Measurements from ENCODE around the gene TGFB3. TPM values are rescaled to one million over a fixed set of nuclear protein-coding genes. Genes with fewer than 3 reads are reported as not detected.
A peak's percentile ranks its signal among the peaks of the same experiment; 100 is the strongest.
"Not testable (repeated sequence)": the region's sequence is repeated elsewhere in the genome, so short reads cannot be mapped to it uniquely, and the experiment has no call there.

TGFB3 gene
- total RNA-seq, 1 donor from 2014 or later, result not detected

DNA sequence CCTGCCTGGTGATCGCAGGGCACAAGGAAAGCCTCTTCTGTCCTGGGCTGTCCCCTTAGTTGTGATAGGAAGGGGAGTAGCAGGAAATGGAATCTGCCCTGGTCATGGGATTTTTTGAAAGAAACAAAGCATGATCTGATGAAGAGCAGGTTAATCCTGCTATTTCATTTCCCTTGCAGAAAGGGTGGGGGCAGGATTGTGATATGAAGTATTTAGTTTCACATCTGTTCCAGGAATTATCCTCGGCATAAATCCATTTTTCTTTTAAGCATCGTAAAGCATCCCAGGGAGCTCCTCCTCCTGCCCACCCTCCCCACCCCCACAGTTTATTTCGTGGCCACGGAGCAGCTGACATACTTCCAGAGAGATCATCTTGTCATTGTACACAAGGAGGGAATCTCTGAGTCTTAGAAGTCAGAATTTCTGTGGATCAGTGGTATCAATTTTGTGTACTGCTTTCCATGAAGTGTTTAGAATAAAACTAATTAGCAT, 53.1 kb downstream of the TGFB3 start:
- Histone ChIP-seq H3K9me3 (ENCODE audit: low read depth) (no peaks in the 10 kb centered on the region), H3F3A (ENCODE audit: low read depth) (no peaks in the 10 kb centered on the region), H3K4me1 (peaks cover 5% of the 10 kb centered on the region), H2AFZ (replicated peaks) (no peak overlapping the region), H3K4me2 (no peak overlapping the region), H4K20me1 (ENCODE audit: low read depth) (peaks cover 4% of the 10 kb centered on the region), H3K36me3 (no peaks in the 10 kb centered on the region), H3K27ac (no peak overlapping the region), H3K79me2 (ENCODE audit: low read depth) (no peaks in the 10 kb centered on the region), H3K4me3 (no peak overlapping the region), H3K27me3 (no peaks in the 10 kb centered on the region), H3K9ac (no peak overlapping the region)
- no peaks in the 10 kb centered on the region for H3K27me3 Mint-ChIP-seq (ENCODE audit: insufficient read depth, low read depth)
- H3K9me3 Mint-ChIP-seq, result peaks cover 6% of the 10 kb centered on the region
- no peak for TF ChIP-seq EZH2 (IDR thresholded peaks at IDR 0.05)
- TF ChIP-seq EZH2phosphoT487 (IDR thresholded peaks at IDR 0.05), result no peak
- TF ChIP-seq, protein P1, sequence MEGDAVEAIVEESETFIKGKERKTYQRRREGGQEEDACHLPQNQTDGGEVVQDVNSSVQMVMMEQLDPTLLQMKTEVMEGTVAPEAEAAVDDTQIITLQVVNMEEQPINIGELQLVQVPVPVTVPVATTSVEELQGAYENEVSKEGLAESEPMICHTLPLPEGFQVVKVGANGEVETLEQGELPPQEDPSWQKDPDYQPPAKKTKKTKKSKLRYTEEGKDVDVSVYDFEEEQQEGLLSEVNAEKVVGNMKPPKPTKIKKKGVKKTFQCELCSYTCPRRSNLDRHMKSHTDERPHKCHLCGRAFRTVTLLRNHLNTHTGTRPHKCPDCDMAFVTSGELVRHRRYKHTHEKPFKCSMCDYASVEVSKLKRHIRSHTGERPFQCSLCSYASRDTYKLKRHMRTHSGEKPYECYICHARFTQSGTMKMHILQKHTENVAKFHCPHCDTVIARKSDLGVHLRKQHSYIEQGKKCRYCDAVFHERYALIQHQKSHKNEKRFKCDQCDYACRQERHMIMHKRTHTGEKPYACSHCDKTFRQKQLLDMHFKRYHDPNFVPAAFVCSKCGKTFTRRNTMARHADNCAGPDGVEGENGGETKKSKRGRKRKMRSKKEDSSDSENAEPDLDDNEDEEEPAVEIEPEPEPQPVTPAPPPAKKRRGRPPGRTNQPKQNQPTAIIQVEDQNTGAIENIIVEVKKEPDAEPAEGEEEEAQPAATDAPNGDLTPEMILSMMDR (IDR thresholded peaks at IDR 0.05), result no peak
- H3K4me3 Mint-ChIP-seq, result no peak overlapping the region
- no peak for DNase-seq (ENCODE audit: low spot score)
- peaks cover 20% of the 10 kb centered on the region for H3K4me1 Mint-ChIP-seq
- no peak overlapping the region for H3K27ac Mint-ChIP-seq
- H3K36me3 Mint-ChIP-seq, result peaks cover 9% of the 10 kb centered on the region

DNA sequence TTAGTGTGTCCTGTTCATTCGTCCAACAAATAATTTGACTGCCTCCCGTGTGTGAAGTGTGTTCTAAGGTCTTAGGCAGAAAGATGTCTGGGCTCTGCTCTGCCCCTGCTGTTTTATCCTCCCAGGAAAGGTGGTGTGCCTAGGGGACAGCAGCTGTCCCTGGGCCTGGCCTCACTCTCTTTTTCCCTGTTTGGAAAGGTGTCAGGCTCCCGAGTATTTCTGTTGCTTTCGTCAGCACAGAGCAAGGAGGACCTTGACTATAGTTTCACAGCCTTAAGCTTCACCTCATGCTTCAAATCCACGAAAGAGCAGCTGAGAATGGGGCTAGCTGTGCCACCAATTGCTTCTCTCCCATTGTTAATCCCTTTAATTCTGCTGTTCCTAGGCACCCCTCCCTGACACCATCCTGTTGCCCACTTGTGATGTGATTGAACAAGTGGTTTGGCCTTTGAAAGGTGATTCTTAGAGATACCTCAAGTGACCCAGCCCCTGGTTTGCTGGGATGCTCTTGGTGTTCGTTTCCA, 54.2 kb downstream of the TGFB3 start:
- Histone ChIP-seq H3K4me1 (peaks cover 5% of the 10 kb centered on the region), H4K20me1 (ENCODE audit: low read depth) (peaks cover 4% of the 10 kb centered on the region), H3K9me3 (ENCODE audit: low read depth) (no peaks in the 10 kb centered on the region), H3K9ac (no peak overlapping the region), H3K79me2 (ENCODE audit: low read depth) (no peaks in the 10 kb centered on the region), H3F3A (ENCODE audit: low read depth) (no peaks in the 10 kb centered on the region), H3K4me2 (no peak overlapping the region), H3K27me3 (no peaks in the 10 kb centered on the region), H2AFZ (replicated peaks) (no peak overlapping the region), H3K4me3 (no peak overlapping the region), H3K36me3 (no peaks in the 10 kb centered on the region), H3K27ac (no peak overlapping the region)
- DNase-seq (ENCODE audit: low spot score), result no peak
- H3K36me3 Mint-ChIP-seq, result peaks cover 13% of the 10 kb centered on the region
- H3K9me3 Mint-ChIP-seq, result peaks cover 10% of the 10 kb centered on the region
- TF ChIP-seq EZH2 (IDR thresholded peaks at IDR 0.05) (no peak), EZH2phosphoT487 (IDR thresholded peaks at IDR 0.05) (no peak)
- TF ChIP-seq, protein P1 (IDR thresholded peaks at IDR 0.05), result no peak
- H3K27me3 Mint-ChIP-seq (ENCODE audit: insufficient read depth, low read depth), result no peaks in the 10 kb centered on the region
- H3K4me3 Mint-ChIP-seq, result no peak overlapping the region
- H3K4me1 Mint-ChIP-seq, result peaks cover 18% of the 10 kb centered on the region
- peak overlapping the region; percentile 78 for H3K27ac Mint-ChIP-seq

DNA sequence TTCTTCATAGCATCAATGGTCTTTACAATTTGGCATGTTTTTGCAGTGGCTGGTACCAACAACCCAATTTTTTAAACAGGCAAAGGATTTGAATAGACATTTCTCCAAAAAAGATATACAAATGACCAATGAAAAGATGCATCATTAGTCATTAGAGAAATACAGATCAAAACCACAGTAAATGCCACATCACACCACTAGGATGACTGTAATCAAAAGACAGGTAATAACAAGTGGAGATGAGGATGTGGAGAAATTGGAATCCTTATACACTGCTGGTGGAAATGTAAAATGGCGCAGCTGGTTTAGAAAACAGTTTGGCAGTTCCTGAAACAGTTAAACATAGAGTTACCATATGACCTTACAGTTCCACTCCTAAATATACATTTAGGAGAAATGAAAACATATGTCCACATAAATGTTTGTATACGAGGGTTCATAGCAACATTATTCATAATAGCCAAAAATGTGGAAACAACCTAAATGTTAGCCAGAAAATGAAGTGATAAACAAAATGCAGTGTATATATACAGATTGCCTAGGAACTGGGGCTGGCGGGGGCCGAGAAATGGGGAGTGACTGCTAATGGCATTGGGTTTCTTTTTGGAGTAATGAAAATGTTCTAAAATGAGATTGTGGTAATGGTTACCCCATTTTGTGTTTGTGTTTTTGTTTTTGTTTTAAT, 55.2 kb downstream of the TGFB3 start:
- H3K27ac ChIP-seq, result no peak overlapping the region
- H3K4me2 ChIP-seq, result no peak overlapping the region
- H4K20me1 ChIP-seq (ENCODE audit: low read depth), result peaks cover 4% of the 10 kb centered on the region
- peaks cover 15% of the 10 kb centered on the region for H3K9me3 Mint-ChIP-seq
- no peak overlapping the region for H3K9ac ChIP-seq
- H3K36me3 ChIP-seq, result no peaks in the 10 kb centered on the region
- H3K4me1 ChIP-seq, result peaks cover 5% of the 10 kb centered on the region
- no peaks in the 10 kb centered on the region for H3F3A ChIP-seq (ENCODE audit: low read depth)
- H3K4me1 Mint-ChIP-seq, result peaks cover 18% of the 10 kb centered on the region
- H3K4me3 Mint-ChIP-seq, result no peak overlapping the region
- no peaks in the 10 kb centered on the region for H3K27me3 ChIP-seq
- no peak for DNase-seq (ENCODE audit: low spot score)
- H3K36me3 Mint-ChIP-seq, result peaks cover 13% of the 10 kb centered on the region
- no peak overlapping the region for H3K4me3 ChIP-seq
- no peak for TF ChIP-seq EZH2phosphoT487 (IDR thresholded peaks at IDR 0.05)
- no peak for TF ChIP-seq EZH2 (IDR thresholded peaks at IDR 0.05)
- TF ChIP-seq, protein P1 (IDR thresholded peaks at IDR 0.05), result no peak
- no peaks in the 10 kb centered on the region for H3K9me3 ChIP-seq (ENCODE audit: low read depth)
- H3K27ac Mint-ChIP-seq, result no peak overlapping the region
- no peaks in the 10 kb centered on the region for H3K27me3 Mint-ChIP-seq (ENCODE audit: insufficient read depth, low read depth)
- H3K79me2 ChIP-seq (ENCODE audit: low read depth), result no peaks in the 10 kb centered on the region
- no peak overlapping the region for H2AFZ ChIP-seq (replicated peaks)

DNA sequence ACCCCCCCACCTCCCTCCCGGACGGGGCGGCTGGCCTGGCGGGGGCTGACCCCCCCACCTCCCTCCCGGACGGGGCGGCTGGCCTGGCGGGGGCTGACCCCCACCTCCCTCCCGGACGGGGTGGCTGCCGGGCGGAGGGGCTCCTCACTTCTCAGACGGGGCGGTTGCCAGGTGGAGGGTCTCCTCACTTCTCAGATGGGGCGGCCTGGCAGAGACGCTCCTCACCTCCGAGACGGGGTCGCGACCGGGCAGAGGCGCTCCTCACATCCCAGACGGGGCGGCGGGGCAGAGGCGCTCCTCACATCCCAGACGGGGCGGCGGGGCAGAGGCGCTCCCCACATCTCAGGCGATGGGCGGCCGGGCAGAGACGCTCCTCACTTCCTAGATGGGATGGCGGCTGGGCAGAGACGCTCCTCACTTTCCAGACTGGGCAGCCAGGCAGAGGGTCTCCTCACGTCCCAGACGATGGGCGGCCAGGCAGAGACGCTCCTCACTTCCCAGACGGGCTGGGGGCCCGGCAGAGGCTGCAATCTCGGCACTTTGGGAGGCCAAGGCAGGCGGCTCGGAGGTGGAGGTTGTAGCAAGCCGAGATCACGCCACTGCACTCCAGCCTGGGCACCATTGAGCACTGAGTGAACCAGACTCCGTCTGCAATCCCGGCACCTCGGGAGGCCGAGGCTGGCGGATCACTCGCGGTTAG, 56.5 kb downstream of the TGFB3 start:
- H2AFZ ChIP-seq (replicated peaks); H3K4me2 ChIP-seq; H3K27me3 Mint-ChIP-seq (ENCODE audit: insufficient read depth, low read depth); H4K20me1 ChIP-seq (ENCODE audit: low read depth); H3K79me2 ChIP-seq (ENCODE audit: low read depth); H3K9me3 ChIP-seq (ENCODE audit: low read depth); H3K27me3 ChIP-seq; H3K4me3 Mint-ChIP-seq; H3F3A ChIP-seq (ENCODE audit: low read depth); H3K4me3 ChIP-seq; H3K4me1 ChIP-seq; H3K27ac ChIP-seq; H3K9ac ChIP-seq; H3K36me3 ChIP-seq; H3K27ac Mint-ChIP-seq; DNase-seq (ENCODE audit: low spot score): not testable (repeated sequence)
- Mint-ChIP-seq H3K36me3 (peaks cover 25% of the 10 kb centered on the region), H3K9me3 (peaks cover 23% of the 10 kb centered on the region), H3K4me1 (peaks cover 18% of the 10 kb centered on the region)

DNA sequence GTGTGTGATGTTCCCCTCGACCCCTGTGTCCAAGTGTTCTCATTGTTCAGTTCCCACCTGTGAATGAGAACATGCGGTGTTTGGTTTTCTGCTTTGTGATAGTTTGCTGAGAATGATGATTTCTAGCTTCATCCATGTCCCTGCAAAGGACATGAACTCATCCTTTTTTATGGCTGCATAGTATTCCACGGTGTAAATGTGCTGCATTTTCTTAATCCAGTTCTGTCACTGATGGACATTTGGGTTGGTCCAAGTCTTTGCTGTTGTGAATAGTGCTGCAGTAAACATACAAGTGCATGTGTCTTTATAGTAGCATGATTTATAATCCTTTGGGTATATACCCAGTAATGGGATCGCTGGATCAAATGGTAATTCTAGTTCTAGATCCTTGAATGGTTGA, 61.4 kb downstream of the TGFB3 start:
- not testable (repeated sequence) for H3K27ac Mint-ChIP-seq; H3K27me3 Mint-ChIP-seq (ENCODE audit: insufficient read depth, low read depth); H4K20me1 ChIP-seq (ENCODE audit: low read depth); H3K4me3 ChIP-seq; H3K4me3 Mint-ChIP-seq; H3K4me2 ChIP-seq; H2AFZ ChIP-seq (replicated peaks); H3K36me3 ChIP-seq; H3K9ac ChIP-seq; H3K79me2 ChIP-seq (ENCODE audit: low read depth); DNase-seq (ENCODE audit: low spot score); H3K27me3 ChIP-seq; H3F3A ChIP-seq (ENCODE audit: low read depth); H3K27ac ChIP-seq; H3K9me3 ChIP-seq (ENCODE audit: low read depth)
- Mint-ChIP-seq H3K9me3 (peaks cover 20% of the 10 kb centered on the region), H3K4me1 (peaks cover 15% of the 10 kb centered on the region), H3K36me3 (peaks cover 23% of the 10 kb centered on the region)
- H3K4me1 ChIP-seq, result peaks cover 14% of the 10 kb centered on the region

Measured in neural progenitor cell (in vitro differentiated cells).